Fibroblast of lung (primary cell): ENCODE data around the gene MYO18B. TPM values are rescaled to one million over a fixed set of nuclear protein-coding genes. Genes with fewer than 3 reads are reported as not detected.

Source experiments
- DNase-seq, 2 donors: peaks; one replicate each; pipeline versions ENCODE4 v3.0.0 to v3.0.0-alpha.2; 2010; ENCODE audit warnings: low read depth in 2 of 2
- H2AFZ ChIP-seq: 2 replicates; pipeline ENCODE4 v1.5.1; 2012; ENCODE audit warnings: low read length, control low read depth, inconsistent platforms
- H3K27ac ChIP-seq: 2 replicates; pipeline ENCODE4 v1.5.1; 2011; ENCODE audit warnings: low read length, control low read depth; ENCODE audit not compliant: insufficient read depth
- H3K27me3 ChIP-seq: 2 replicates; pipeline ENCODE4 v1.5.1; 2011; ENCODE audit warnings: mild to moderate bottlenecking, low read length; ENCODE audit not compliant: control insufficient read depth, insufficient read depth
- H3K36me3 ChIP-seq: 2 replicates; pipeline ENCODE4 v1.5.1; 2011; ENCODE audit warnings: low read length; ENCODE audit not compliant: control insufficient read depth, insufficient read depth
- H3K4me1 ChIP-seq: 2 replicates; pipeline ENCODE4 v1.5.1; 2011; ENCODE audit warnings: low read length; ENCODE audit not compliant: control insufficient read depth, insufficient read depth; ENCODE audit errors: extremely low read depth
- H3K4me2 ChIP-seq: 2 replicates; pipeline ENCODE4 v1.5.1; 2011; ENCODE audit warnings: low read length, control low read depth; ENCODE audit not compliant: insufficient read depth; ENCODE audit errors: extremely low read depth
- H3K4me3 ChIP-seq, 4 experiments: fragments of 200-600 bp in 1 of 4; sonication (generic) in 1 of 4; replicated peaks in 1 of 4; 2 replicates each; pipeline ENCODE4 v1.5.1; 2011 to 2016; ENCODE audit warnings: low read length in 4 of 4, low read depth in 3 of 4, mild to moderate bottlenecking in 3 of 4, control low read depth in 2 of 4, inconsistent platforms in 1 of 4, mixed read lengths in 1 of 4; ENCODE audit not compliant: insufficient read depth in 1 of 4; ENCODE audit errors: control extremely low read depth in 1 of 4
- H3K79me2 ChIP-seq: 2 replicates; pipeline ENCODE4 v1.5.1; 2012; ENCODE audit warnings: mild to moderate bottlenecking, low read length, inconsistent platforms; ENCODE audit not compliant: control insufficient read depth, insufficient read depth
- H3K9ac ChIP-seq: 2 replicates; pipeline ENCODE4 v1.5.1; 2011; ENCODE audit warnings: mild to moderate bottlenecking, low read length, control low read depth; ENCODE audit not compliant: insufficient read depth
- H3K9me3 ChIP-seq: 2 replicates; pipeline ENCODE4 v1.5.1; 2012; ENCODE audit warnings: low read depth, low read length; ENCODE audit not compliant: control insufficient read depth, insufficient read depth
- H4K20me1 ChIP-seq: 2 replicates; pipeline ENCODE4 v1.5.1; 2011; ENCODE audit warnings: low read length; ENCODE audit not compliant: control insufficient read depth, insufficient read depth; ENCODE audit errors: extremely low read depth
- CTCF ChIP-seq, 2 donors: IDR thresholded peaks in 1 of 2; conservative IDR thresholded peaks in 1 of 2; 1 replicate in 1 of 2; 2 replicates in 1 of 2; pipeline ENCODE4 v1.5.1; 2011 to 2012; ENCODE audit warnings: low read length in 2 of 2, control low read depth in 1 of 2, inconsistent platforms in 1 of 2, low read depth in 1 of 2, mild to moderate bottlenecking in 1 of 2
- EZH2 ChIP-seq: IDR thresholded peaks from 2 replicates; pipeline ENCODE4 v1.5.1; 2012; ENCODE audit warnings: low read length, control low read depth, mild to moderate bottlenecking; ENCODE audit errors: missing control alignments
- polyA plus RNA-seq, 2 donors: library from polyadenylated mRNA; depleted of rRNA in 1 of 2; stranded (reverse) in 1 of 2; unstranded in 1 of 2; fragments of >200 nt; gene quantifications; 2 replicates each; pipeline ENCODE4 v1.2.1, GENCODE V29; 2011 to 2012; ENCODE audit warnings: missing spikeins in 1 of 2
- total RNA-seq: library from RNA; depleted of rRNA; stranded (reverse); fragments of >200 nt; gene quantifications from 2 replicates; pipeline ENCODE4 v1.2.1, GENCODE V29; 2014

Gene MYO18B
- total and polyA plus RNA-seq, 2 donors (not counting 1 experiment from before 2014, with no cell fraction given): 0.17 TPM; not detected in 1

- Histone ChIP-seq H3K9me3 (no peaks in the 10 kb centered on the region), H4K20me1 (no peaks in the 10 kb centered on the region), H3K9ac (no peak overlapping the region), H3K36me3 (no peaks in the 10 kb centered on the region), H3K4me3 (no peak overlapping the region), H2AFZ (no peak overlapping the region), H3K4me2 (no peak overlapping the region), H3K27ac (no peak overlapping the region), H3K4me1 (no peaks in the 10 kb centered on the region), H3K79me2 (no peaks in the 10 kb centered on the region), H3K27me3 (no peaks in the 10 kb centered on the region)
- TF ChIP-seq EZH2 (no peak), CTCF (conservative IDR thresholded peaks at IDR 0.05 in 1 of 2, IDR thresholded peaks at IDR 0.05 in 1 of 2; ENCODE audit: low read depth in 1 of 2, low read length in 2 of 2) (no peak)
- no peak for DNase-seq
Observed at GRCh38 chr22:25804676-25805075, 62.7 kb downstream of the MYO18B start.

- H4K20me1 ChIP-seq: no peaks in the 10 kb centered on the region
- no peak overlapping the region for H2AFZ ChIP-seq
- no peak overlapping the region for H3K4me3 ChIP-seq
- H3K9me3 ChIP-seq: no peaks in the 10 kb centered on the region
- no peaks in the 10 kb centered on the region for H3K4me1 ChIP-seq
- DNase-seq: no peak
- H3K36me3 ChIP-seq: no peaks in the 10 kb centered on the region
- H3K9ac ChIP-seq: no peak overlapping the region
- no peaks in the 10 kb centered on the region for H3K79me2 ChIP-seq
- H3K4me2 ChIP-seq: no peak overlapping the region
- H3K27me3 ChIP-seq: no peaks in the 10 kb centered on the region
- no peak for TF ChIP-seq CTCF (conservative IDR thresholded peaks at IDR 0.05 in 1 of 2, IDR thresholded peaks at IDR 0.05 in 1 of 2; ENCODE audit: low read depth in 1 of 2, low read length in 2 of 2)
- no peak for TF ChIP-seq EZH2
- no peak overlapping the region for H3K27ac ChIP-seq
Observed at GRCh38 chr22:25806579-25806978, 64.6 kb downstream of the MYO18B start.

GRCh38 chr22:25814685-25815084 lies 72.7 kb downstream of the MYO18B start:
- Histone ChIP-seq H4K20me1 (no peaks in the 10 kb centered on the region), H3K36me3 (no peaks in the 10 kb centered on the region), H3K79me2 (no peaks in the 10 kb centered on the region), H3K4me2 (no peak overlapping the region), H3K27me3 (no peaks in the 10 kb centered on the region), H3K9me3 (no peaks in the 10 kb centered on the region), H3K4me1 (no peaks in the 10 kb centered on the region), H3K27ac (no peak overlapping the region), H3K4me3 (no peak overlapping the region), H2AFZ (no peak overlapping the region), H3K9ac (no peak overlapping the region)
- TF ChIP-seq CTCF (conservative IDR thresholded peaks at IDR 0.05 in 1 of 2, IDR thresholded peaks at IDR 0.05 in 1 of 2; ENCODE audit: low read depth in 1 of 2, low read length in 2 of 2) (no peak), EZH2 (no peak)
- no peak for DNase-seq
